ENCODE measurements around the gene ZNF362.

The ZNF362 gene

DNA sequence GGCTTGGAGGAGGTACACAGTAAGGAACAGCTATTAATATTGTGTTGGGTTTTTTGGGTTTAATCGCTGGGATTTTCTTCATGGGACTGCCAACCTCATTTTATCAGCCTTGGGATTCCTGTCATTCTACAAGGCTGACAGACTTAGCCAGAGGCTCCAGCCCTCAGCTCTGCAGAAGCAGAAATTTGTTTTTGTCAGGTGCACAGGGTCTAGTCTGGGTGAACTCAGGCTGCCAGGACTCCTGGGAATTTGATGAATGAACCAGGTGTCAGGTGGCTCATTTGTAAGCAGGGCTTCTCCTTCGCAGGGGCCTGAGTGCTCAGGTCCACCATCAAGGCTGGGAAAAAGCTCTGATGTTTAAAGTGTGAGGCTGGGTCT lies 11.5 kb upstream of the ZNF362 start:
- no peak for DNase-seq (ENCODE audit: low spot score)

DNA sequence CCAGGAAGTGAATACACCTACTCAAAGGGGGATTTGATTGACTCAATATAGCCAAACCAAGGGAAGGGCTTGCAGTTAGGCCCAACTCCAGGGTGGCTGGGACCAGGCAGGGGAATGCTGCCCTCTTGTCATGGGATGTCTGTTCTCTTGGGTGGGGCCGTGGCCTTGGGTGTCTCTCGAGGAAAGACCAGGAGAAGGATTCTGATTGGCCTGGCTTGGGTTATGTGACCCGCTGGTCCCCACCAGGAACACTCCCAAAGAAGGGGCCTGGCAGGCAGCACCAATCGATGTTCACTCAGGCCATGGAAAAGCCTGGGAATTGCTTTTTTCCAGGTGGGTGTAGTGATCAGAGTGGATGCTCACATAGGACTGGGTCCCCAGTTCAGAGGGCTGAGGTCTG lies 10.1 kb upstream of the ZNF362 start:
- no peak for DNase-seq (ENCODE audit: low spot score)

DNA sequence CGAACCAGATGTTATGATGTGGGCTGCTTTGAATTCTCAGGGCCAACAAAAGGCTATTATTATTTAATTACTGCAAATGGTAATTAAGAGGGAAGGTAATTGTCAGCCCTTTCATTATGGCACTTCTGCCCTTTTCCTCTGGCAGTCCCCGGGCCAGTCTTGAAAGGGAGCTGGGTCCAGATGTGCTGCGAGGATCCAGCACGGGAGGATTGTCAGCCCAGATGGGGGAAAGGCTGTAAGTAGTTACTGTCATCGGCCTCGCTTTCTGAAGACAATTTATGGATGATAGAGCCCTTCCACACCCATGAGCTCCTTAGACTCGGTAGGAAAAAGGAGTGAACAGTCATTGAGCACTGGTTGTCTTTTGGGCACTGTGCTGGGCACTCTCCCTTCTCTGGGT lies 8.7 kb upstream of the ZNF362 start:
- no peak for DNase-seq (ENCODE audit: low spot score)

DNA sequence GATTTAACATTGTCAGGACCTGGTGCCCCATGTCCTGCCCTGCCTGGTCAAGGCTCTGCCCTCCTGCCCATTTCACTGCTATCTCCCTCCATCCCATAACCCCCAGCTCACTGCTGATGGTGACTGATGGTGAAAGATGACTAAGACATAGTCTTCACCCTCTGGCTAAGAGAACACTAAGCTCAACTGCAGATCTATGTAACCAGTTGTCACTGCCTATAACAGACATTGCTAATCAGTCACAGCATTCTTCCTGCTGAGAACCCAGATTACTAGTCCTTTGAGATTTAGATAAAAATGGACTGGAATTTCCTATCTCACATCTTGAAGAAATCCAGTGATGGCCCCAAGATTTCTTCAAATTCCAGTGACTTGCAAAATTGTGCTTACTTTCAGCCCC lies 8.0 kb upstream of the ZNF362 start:
- DNase-seq (ENCODE audit: low spot score), result no peak

DNA sequence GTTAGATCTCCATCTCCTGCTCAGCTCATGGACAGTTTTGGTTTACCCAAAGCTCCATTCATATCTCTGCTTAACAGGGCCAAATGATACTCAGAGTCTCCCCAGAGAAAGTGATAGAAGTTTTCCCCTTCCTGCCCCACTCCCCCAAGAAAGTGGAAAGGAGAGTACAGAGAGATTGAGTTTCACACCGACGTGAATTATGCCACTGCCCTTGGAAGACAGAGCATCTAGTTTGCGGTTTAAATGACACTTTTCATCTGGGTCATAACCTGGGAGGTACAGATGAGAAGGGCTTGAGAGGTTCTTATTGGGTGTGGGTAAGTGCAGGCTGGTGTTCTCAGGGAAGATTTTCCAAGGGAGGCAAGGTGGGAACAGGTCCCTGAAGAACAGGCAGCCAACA lies 6.9 kb upstream of the ZNF362 start:
- DNase-seq (ENCODE audit: low spot score), result no peak

DNA sequence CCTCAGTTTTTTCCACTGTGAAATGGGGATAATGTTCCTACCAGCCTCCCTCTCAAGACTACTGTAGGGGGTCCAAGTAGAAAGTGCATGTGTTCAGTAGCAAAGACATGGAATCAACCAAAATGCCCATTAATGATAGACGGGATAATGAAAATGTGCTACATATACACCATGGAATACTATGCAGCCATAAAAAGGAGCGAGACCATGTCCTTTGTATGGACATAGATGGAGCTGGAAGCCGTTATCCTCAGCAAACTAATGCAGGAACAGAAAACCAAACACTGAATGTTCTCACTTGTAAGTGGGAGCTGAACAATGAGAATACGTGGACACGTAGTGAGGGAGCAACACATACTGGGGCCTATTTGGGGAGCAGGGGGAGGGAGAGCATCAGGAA lies 6.1 kb upstream of the ZNF362 start:
- no peak for DNase-seq (ENCODE audit: low spot score)

DNA sequence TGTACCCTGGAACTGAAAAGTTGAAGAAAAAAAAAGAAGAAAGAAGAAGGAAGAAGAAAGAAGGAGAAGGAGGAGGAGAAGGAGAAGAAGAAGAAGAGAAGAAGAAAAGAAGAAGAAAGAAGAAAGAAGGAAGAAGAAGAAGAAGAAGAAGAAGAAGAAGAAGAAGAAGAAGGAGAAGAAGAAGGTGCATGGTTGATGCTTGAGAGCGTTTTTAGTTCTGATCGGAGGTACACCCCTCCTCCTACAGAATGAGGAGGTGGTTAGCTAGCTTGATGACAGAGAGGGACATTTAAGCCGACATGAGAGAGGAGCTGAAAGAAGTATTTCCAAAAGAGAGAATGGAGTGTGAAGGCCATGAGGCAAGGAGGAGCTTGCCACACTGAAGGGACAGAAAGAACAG lies 5.6 kb upstream of the ZNF362 start:
- DNase-seq (ENCODE audit: low spot score), result no peak

DNA sequence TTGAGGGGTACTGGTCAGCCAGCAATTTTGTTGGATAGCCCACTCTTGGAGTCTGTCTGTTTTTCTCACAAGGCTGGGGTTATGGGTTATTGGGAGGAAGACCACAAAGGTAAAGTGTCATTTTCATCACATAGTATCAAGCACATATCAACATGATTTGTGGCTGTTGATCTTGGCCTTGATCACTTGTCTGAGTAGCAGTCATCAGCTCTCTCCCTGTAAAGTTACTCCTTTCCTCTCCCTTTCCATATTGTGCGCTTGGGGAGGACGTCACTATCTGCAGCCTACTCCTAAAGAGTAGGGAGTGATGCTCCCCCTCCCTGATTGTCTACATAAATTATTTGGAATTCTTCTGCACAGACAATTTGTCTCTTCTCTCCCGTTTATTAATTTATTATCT lies 1.8 kb upstream of the ZNF362 start:
- no peak for DNase-seq (ENCODE audit: low spot score)

DNA sequence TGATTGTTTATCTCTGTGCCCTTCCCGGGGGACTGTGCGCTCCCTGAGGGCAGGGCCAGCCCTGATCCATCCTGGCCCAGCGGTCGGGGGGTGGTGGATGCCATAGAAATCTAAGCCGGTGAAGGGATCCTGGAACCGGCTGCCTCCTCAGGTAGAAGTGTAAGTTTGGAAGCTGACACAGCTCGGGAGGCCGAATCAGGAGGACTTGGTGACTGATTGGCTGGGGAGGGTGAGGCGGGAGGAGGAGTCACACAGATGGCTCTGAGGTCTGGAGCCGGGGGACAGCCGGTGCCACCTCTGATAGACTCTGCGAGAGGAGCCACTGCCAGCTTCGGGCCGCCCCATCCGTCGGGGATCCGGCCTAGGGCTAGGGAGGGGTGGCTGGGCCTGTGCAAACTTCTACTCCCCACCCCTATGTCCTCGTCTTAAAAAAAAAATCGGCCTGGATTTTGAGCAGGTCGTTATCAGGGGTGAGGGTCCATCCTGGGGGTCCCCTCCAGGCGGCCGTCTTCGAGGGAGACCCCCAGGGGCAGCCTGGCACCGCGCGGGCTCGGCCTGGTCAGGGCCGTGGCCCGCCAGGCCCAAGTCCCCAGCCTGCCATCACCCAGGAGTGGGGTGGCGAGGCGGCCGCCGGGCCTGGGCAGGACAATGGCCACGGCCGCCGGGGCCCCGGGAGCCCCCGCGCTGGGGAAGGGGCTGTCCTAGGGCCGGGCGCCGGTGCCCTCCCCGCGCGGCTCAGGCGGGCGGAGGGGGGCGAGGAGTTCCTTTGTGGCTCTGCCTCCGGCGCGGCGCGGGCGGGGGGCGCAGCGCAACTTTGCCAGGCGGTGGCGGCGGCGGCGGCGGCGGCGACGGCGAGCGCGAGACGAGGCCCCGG lies 708 bp upstream of the ZNF362 start:
- DNase-seq (ENCODE audit: low spot score), result peak; percentile 40

DNA sequence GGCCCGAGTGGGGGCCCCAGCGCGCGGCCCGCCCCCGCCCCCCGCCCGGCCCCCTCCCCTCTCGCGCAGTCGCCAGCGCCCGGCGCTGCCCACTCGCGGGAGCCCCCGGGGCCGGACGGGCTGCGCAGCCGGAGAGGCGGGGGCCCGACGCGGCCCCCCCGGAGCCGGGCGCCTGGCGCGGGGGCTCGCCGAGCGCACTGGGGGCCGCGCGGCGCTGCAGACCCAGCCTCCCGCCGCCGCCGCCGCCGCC lies 146 bp upstream of the ZNF362 start:
- no peak for DNase-seq (ENCODE audit: low spot score)

DNA sequence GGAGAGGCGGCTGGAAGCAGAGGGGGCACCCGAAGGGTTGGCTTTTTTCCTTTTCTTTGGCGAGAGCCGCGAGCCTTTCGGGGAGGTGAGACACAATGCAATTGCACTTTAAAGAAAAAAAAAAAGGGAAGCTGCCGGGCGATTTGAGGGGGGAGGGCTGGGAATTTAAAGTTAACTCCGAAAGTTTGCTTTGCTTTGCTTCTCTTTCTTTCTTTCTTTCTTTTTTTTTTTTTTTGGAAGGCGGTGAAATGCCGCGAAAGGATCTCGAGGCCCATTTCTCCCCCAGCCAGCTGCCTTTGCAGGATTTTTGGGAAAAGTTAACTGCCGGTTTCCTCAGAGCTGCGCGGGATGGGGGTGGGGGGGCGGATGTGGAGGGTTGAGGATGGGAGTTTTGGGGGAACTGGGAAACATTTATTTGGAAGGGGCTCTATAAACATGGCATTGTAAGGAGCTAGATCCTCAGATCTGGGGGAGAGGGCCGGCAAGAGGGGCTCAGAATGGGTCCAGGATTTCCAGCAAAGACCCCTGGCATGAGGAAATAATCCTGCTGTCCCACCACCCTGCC lies 997 bp downstream of the ZNF362 start:
- DNase-seq (ENCODE audit: low spot score), result no peak

DNA sequence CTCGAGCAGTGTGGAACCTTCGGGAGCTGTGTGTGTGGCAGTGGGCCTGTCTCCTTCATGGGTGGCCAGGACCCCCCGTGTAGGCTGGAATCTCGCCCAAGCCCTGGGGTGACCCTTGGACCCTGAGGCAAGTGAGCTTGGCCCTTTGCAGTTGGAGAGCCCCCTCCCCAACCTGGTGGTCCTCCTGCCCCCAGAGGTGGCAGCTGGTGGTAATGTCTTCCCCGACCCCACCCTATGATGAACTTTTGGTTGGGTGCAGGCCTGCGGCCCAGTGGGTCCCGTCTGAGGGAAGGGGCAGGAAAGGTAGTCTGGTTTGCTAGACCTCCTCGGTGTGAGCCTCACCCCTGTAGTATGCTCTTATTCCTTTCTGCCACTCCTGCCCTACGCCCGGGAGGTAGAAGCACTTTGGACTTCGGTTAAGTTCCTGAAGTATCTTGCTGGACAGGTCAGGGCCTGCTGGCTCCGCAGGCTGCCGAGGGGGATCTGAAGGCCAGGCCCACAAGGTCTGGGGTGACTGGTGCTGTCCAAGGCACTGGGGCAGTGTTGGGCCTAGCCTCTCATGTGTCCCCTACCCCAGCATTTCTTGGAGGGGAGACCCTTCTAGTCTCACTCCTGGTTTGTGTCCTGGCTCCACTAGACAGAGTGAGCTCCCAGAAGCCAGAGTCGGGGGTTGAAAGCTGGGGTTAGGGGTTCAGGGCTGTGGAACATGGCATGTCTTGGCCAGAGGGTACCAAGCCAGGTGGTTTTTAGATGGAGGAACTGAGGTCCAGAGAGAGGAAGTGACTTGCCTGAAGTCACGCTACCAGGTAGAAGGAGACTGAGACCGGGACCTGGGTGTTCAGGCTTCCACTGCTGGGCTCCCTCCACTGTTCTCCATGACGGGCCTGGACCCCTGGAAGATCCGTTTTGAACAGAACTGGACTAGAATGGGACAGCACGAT lies 1.8 kb downstream of the ZNF362 start:
- no peak for DNase-seq (ENCODE audit: low spot score)

DNA sequence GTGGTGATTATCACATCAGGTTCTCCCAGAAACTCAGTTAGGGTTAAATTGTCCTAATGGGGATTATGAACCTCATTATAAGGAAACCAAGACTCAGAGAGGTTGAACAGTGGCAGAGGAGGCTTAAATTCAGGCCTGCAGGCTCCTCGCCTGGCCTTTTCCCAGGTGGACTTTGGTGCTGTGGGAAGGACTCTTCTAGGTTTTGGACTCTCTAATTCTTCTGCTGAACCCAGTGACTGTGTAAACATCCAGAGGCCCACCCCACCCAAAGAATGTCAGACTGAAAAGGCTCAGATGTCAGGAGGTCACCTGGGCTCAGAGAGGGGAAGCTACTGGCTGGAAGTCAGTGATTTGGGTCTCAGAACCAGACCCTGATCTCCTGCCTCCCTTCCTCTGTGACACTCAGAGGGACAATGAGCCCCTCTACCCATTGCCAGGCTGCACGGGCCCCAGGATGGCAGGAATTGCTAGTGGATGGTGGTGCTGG lies 2.5 kb downstream of the ZNF362 start:
- DNase-seq (ENCODE audit: low spot score), result no peak

DNA sequence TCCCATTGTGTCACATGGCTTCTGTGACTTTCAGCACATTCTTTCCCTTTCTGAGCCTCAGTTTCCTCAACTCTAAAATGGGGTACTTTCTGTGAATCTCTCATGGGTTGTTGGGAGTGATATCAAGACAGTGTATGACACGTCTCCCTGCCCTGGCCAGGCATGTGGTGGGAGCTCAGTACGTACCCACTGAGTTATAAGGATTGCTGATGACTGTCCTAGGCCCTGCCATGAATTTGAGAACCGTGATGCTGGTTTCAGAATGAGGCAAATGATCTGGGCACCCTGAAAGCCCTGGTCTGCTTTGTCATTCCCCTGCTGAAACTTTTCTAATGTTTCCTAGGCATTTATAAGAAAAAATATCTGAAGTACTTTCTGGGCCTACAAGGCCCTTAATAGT lies 3.6 kb downstream of the ZNF362 start:
- no peak for DNase-seq (ENCODE audit: low spot score)

DNA sequence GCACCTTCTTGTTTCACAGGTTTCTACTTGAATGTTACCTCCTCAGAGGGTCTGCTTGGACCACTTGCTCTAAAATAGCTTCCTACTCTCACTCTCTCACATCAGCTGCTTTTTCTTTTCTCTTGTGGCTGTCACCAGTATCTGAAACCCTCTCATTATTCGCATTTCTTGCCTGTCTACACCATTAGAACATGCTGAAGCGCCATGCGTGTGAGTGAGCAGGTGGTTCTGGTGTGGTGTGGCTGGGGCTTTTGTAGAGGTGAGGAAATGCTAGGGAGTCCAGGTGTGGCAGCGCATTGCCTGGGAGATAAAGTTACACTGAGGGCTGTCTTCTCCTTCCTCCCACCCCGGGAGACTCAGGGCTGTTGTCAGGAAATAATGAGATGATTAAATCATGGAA lies 4.1 kb downstream of the ZNF362 start:
- DNase-seq (ENCODE audit: low spot score), result no peak

DNA sequence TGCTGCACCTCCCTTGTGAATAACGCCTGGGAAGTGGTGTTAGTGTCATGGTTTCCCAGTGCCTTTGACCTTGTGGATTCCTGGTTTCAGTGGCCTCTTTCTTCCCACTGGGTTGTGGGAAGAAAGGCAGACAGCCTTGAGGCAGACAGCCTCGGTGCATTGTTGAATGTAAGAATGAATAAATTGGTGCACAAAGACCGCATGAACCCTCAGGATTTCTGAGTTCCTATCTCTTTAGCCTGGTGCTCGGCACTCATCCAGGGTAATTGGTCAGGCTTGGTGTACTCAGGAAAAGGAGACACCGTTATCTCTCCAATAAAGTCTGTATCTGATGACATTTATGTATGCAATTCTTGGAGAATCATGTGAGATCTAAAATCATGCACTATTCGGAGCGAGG lies 5.1 kb downstream of the ZNF362 start:
- DNase-seq (ENCODE audit: low spot score), result no peak

DNA sequence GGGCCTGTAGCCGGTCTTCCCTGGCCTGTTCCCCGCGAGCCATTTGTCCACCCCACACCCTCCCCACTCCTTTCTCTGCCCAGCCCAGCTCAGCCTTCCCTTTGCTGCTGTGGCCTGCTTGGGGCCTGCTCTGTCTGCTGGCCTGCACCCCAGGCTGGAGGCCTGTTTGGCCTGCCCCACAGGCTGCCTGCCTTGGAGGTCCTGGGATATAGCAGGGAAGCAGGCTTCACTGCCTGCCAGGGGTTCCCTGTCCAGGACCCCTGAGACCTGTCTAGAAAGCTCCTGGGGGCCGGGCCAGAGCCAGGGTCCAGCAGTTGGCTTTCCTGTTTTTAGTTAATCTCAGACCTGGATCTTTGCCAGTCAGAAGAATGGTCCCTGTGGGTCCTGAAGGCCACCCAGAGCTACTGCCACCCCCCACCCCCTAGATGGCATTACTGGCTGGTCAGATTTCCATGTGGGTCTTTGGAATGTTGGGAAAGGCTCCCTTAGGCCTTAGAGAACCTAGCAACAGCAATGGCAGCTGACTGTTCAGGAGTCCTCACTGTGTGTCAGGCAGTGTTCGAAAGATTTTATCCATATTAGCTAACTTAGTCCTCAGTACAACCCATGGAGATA lies 7.7 kb downstream of the ZNF362 start:
- DNase-seq (ENCODE audit: low spot score), result no peak

DNA sequence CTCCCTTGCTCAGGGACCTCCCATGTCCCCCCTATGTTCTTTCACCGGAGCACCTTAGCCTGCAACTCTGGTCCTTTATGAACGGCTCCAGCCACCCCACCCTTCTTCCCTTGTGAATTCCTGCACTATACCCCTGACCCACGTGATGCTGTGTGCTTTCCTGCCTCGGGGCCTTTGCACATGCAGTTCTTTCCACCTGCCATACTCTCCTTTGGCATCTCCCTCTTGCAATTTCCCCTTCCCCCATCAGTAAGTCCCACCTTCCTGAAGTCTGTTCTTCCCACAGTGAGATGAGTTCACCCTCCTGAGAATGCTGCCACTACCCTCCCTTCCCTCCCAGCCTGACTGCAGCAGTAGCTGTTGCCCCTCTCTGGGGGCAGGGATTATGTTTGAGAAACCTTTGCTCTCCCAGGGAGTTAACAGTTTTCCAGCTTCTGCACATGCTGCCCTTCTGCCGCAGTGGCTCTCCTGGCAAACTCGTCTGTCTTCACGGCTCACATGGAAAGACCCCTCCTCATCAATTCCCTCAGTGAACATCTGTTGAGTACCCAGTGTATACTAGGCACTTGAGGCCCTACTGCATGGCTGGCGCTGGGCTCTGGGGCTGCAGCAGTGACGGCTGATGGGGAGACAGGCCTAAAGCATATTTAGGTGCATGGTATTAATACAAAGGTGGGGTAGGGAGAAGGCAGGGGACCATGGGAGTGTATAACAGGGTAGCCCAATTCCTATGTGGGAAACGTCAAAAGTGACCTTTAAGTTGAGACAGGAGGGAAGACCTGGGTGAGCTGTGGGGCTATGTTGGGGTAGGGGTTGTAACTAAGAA lies 9.7 kb downstream of the ZNF362 start:
- no peak for DNase-seq (ENCODE audit: low spot score)

DNA sequence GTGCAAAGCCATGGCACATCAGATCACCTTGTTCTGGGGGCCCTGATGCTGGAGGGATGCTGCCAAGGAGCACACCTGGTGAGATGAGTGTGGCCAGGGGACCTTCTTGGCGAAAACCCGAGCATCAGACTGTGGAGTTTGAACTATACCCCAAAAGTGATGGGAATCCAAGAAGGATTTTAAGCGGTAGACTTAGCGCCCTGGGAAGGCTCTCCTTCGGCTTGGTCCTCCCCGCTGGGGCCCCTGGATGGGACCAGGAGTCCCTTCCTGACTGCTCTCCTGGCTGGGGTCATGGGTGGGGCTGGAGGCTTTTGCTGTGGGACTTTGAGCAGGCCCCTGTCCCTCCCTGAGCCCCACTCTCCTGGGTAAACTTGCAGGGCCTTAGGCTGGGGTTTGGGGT lies 10.5 kb downstream of the ZNF362 start:
- no peak for DNase-seq (ENCODE audit: low spot score)

DNA sequence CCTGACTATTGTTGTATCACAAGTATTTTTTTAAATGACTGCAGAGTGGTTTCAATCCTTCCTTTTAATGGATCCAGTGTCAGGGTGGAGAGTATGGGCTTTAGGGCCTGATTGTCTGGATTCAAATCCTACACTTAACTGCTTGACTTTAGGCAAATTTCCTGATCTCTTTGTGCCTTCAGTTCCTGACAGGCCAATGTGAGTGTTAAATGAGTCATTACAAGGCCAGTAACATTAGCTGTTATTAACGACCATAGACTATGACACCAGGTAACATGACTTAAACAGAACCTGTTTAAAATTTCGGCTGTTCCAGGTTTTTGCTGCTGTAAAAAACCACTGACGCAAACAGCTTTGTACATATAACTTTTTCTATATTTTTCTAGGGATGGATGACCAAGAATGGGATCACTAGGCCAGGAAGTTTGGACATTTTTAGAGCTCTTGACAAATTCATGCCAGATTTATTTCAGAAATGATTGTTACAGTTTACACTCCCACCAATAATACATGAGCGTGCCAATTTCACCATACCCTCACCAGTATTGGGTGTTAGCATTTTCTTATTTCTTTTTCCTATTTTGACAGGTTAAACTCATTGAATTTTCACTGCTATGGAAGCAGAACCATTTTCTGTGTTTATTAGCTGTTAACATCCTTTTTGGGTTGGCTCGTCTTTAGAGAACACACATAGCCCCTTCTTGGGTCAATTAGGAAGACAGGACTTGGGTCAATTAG lies 11.3 kb downstream of the ZNF362 start:
- no peak for DNase-seq (ENCODE audit: low spot score)

DNA sequence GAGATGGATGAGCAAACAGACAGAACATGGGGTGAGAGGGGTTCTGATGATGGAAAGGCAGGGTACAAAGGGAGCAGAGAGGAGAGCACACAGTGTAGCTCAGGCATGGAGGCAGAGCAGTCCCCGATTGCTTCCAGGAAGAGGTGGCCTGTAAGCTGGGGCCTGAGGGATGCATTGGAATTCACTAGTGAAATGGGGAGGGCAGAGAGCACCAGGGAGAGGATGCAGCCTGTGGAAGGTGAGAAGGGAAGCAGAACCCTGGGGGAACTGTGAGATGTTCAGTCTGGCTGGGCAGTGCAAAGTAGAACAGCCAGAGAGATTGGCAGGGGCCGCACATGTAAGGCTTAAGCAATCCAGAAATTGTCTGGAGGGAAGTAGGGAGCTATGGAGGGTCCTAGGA lies 12.2 kb downstream of the ZNF362 start:
- no peak for DNase-seq (ENCODE audit: low spot score)

Measured in kidney capillary endothelial cell (primary cell).